Loucy (cell line): ENCODE data around the gene FNTB.

ENCODE experiments used
- H2AFZ ChIP-seq: fragments of 200-600 bp; sonication (generic); 2 replicates; pipeline ENCODE4 v1.6.0; 2016; ENCODE audit warnings: antibody characterized with exemption, mild to moderate bottlenecking, low read length, moderate library complexity
- H3F3A ChIP-seq: fragments of 200-600 bp; 2 replicates; pipeline ENCODE4 v1.6.0; 2016; ENCODE audit warnings: antibody characterized with exemption, low read depth, mild to moderate bottlenecking
- H3K27me3 ChIP-seq: fragments of 200-600 bp; sonication (generic); 2 replicates; pipeline ENCODE4 v1.6.1; 2014; ENCODE audit warnings: low read length, mild to moderate bottlenecking; ENCODE audit not compliant: insufficient read depth, poor library complexity, severe bottlenecking
- H3K36me3 ChIP-seq: fragments of 200-600 bp; sonication (generic); 2 replicates; pipeline ENCODE4 v1.6.1; 2016; ENCODE audit warnings: low read length; ENCODE audit not compliant: insufficient read depth
- H3K4me1 ChIP-seq: fragments of 200-600 bp; sonication (generic); 2 replicates; pipeline ENCODE4 v1.5.1; 2014; ENCODE audit warnings: low read length, mild to moderate bottlenecking; ENCODE audit not compliant: insufficient read depth, poor library complexity, severe bottlenecking
- H3K4me2 ChIP-seq: fragments of 200-600 bp; sonication (generic); 2 replicates; pipeline ENCODE4 v1.6.0; 2014; ENCODE audit warnings: antibody characterized with exemption, low read length, low read depth, mild to moderate bottlenecking; ENCODE audit not compliant: poor library complexity, severe bottlenecking
- H3K4me3 ChIP-seq: fragments of 200-600 bp; sonication (generic); 2 replicates; pipeline ENCODE4 v1.5.1; 2014; ENCODE audit warnings: low read length, mild to moderate bottlenecking, mixed read lengths; ENCODE audit not compliant: poor library complexity, severe bottlenecking
- H3K79me2 ChIP-seq: fragments of 200-600 bp; sonication (generic); 2 replicates; pipeline ENCODE4 v1.6.1; 2014; ENCODE audit warnings: low read length; ENCODE audit not compliant: insufficient read depth
- H3K9ac ChIP-seq: fragments of 200-600 bp; sonication (generic); 2 replicates; pipeline ENCODE4 v1.6.0; 2014; ENCODE audit warnings: mild to moderate bottlenecking, low read depth, low read length, moderate library complexity; ENCODE audit not compliant: poor library complexity, severe bottlenecking
- H3K9me2 ChIP-seq: fragments of 200-600 bp; sonication (generic); replicated peaks from 2 replicates; pipeline ENCODE4 v1.6.1; 2016; ENCODE audit warnings: low read depth, low read length, mixed read lengths
- H3K9me3 ChIP-seq: fragments of 200-600 bp; sonication (generic); 2 replicates; pipeline ENCODE4 v1.6.1; 2014; ENCODE audit warnings: mild to moderate bottlenecking, antibody characterized with exemption, low read length, low read depth; ENCODE audit not compliant: insufficient read depth
- H4K20me1 ChIP-seq: fragments of 200-600 bp; sonication (generic); 2 replicates; pipeline ENCODE4 v1.6.0; 2014; ENCODE audit warnings: antibody characterized with exemption, low read length, mild to moderate bottlenecking; ENCODE audit not compliant: insufficient read depth, poor library complexity, severe bottlenecking
- CTCF ChIP-seq: fragments of 200-600 bp; sonication (generic); conservative IDR thresholded peaks from 2 replicates; pipeline ENCODE4 v1.5.1; 2014; ENCODE audit warnings: mild to moderate bottlenecking, antibody characterized with exemption, low read length
- EZH2phosphoT487 ChIP-seq: fragments of 200-600 bp; IDR thresholded peaks from 2 replicates; pipeline ENCODE4 v1.6.1; 2018; ENCODE audit warnings: antibody characterized with exemption, mild to moderate bottlenecking, moderate library complexity, borderline replicate concordance

FNTB gene

DNA sequence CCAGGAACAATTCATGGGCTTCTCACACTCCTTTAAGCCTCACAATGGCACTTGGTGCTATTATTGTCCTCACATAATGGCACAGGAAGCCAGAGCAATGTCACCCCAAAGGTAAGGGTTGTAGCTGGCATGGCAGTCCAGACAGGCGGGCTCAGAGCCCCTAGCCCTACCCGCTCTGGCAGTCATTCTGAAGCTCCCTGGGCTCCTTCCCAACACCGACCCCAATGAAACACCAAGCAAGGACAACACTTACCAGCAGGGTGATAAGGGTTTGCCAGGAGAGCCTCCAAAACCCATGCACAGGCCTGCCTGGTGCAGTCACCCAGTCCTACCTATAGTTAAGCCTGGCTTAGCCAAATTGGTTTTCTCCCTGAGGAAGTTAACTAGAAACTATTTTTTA, 84.8 kb downstream of the FNTB start:
- no peaks in the 10 kb centered on the region for H3F3A ChIP-seq
- no peaks in the 10 kb centered on the region for H4K20me1 ChIP-seq

GRCh38 chr14:65072256-65072655, 85.6 kb downstream of the FNTB start:
- H3K4me1 ChIP-seq: no peaks in the 10 kb centered on the region
- TF ChIP-seq CTCF (no peak), EZH2phosphoT487 (no peak)
- H3K36me3 ChIP-seq: peaks cover 60% of the 10 kb centered on the region; the same call in 1 of the 2 replicates
- H3K4me2 ChIP-seq: no peak overlapping the region
- H3K9ac ChIP-seq: no peak overlapping the region
- H3K79me2 ChIP-seq: no peaks in the 10 kb centered on the region
- H3K9me3 ChIP-seq: no peaks in the 10 kb centered on the region
- no peaks in the 10 kb centered on the region for H3K9me2 ChIP-seq
- no peaks in the 10 kb centered on the region for H3K27me3 ChIP-seq
- H4K20me1 ChIP-seq: no peaks in the 10 kb centered on the region
- H2AFZ ChIP-seq: no peak overlapping the region
- no peak overlapping the region for H3K4me3 ChIP-seq
- no peaks in the 10 kb centered on the region for H3F3A ChIP-seq

More for the DNA sequence above, 84.8 kb downstream of the FNTB start:
- TF ChIP-seq EZH2phosphoT487 (no peak), CTCF (no peak)
- Histone ChIP-seq H3K79me2 (no peaks in the 10 kb centered on the region), H3K9me2 (no peaks in the 10 kb centered on the region), H3K4me1 (no peaks in the 10 kb centered on the region), H3K36me3 (peaks cover 53% of the 10 kb centered on the region; the same call in 1 of the 2 replicates), H3K4me3 (no peak overlapping the region), H3K4me2 (no peak overlapping the region), H3K9ac (no peak overlapping the region), H2AFZ (no peak overlapping the region), H3K9me3 (no peaks in the 10 kb centered on the region), H3K27me3 (no peaks in the 10 kb centered on the region)

GRCh38 chr14:65072937-65073336, 86.2 kb downstream of the FNTB start:
- H3K79me2 ChIP-seq: no peaks in the 10 kb centered on the region; the same call in 1 of the 2 replicates
- no peaks in the 10 kb centered on the region for H3F3A ChIP-seq
- peaks cover 67% of the 10 kb centered on the region; the same call in 1 of the 2 replicates for H3K36me3 ChIP-seq
- no peaks in the 10 kb centered on the region for H3K4me1 ChIP-seq
- H2AFZ ChIP-seq: no peak overlapping the region
- H3K27me3 ChIP-seq: no peaks in the 10 kb centered on the region
- H3K4me2 ChIP-seq: no peak overlapping the region
- no peaks in the 10 kb centered on the region for H3K9me2 ChIP-seq
- H3K4me3 ChIP-seq: no peak overlapping the region
- no peaks in the 10 kb centered on the region for H4K20me1 ChIP-seq
- TF ChIP-seq CTCF (no peak), EZH2phosphoT487 (no peak)
- no peak overlapping the region for H3K9ac ChIP-seq
- no peaks in the 10 kb centered on the region for H3K9me3 ChIP-seq
